GM12878 (cell line): Measurements from ENCODE around the gene TM4SF4.

ENCODE experiments used
- ATF2 ChIP-seq: IDR thresholded peaks from 2 replicates; pipeline ENCODE4 v1.6.1; 2012; ENCODE audit warnings: low read length, inconsistent platforms
- CREB1 ChIP-seq: IDR thresholded peaks from 2 replicates; pipeline ENCODE4 v1.6.1; 2012; ENCODE audit warnings: low read depth, mild to moderate bottlenecking, inconsistent platforms
- CTCF ChIP-seq, 3 experiments: IDR thresholded peaks in 2 of 3; conservative IDR thresholded peaks in 1 of 3; 2 replicates each; pipeline ENCODE4 v1.5.1; 2011; ENCODE audit warnings: low read depth in 3 of 3, low read length in 3 of 3, mild to moderate bottlenecking in 3 of 3, control low read depth in 2 of 3, moderate library complexity in 2 of 3, inconsistent platforms in 1 of 3, mixed read lengths in 1 of 3; ENCODE audit not compliant: control insufficient read depth in 2 of 3, insufficient read depth in 1 of 3; ENCODE audit errors: extremely low read depth in 1 of 3
- HSF1 ChIP-seq: fragments of 150-350 bp; IDR thresholded peaks from 2 replicates; pipeline ENCODE4 v1.6.1; 2014; ENCODE audit warnings: mild to moderate bottlenecking, low read depth, low read length
- IKZF1 ChIP-seq: fragments of 450-650 bp; conservative IDR thresholded peaks from 2 replicates; pipeline ENCODE4 v1.6.1; 2017; ENCODE audit warnings: antibody characterized with exemption, mild to moderate bottlenecking
- MAX ChIP-seq: IDR thresholded peaks from 2 replicates; pipeline ENCODE4 v1.6.1; 2012; ENCODE audit warnings: low read depth, low read length, improper control_type of control experiment
- POLR2A ChIP-seq: IDR thresholded peaks from 2 replicates; pipeline ENCODE4 v1.6.1; 2011; ENCODE audit warnings: low read depth, mild to moderate bottlenecking, low read length
- POLR2AphosphoS5 ChIP-seq: IDR thresholded peaks from 2 replicates; pipeline ENCODE4 v1.6.1; 2011; ENCODE audit warnings: mild to moderate bottlenecking, low read length, inconsistent platforms
- RAD51 ChIP-seq: fragments of 450-650 bp; IDR thresholded peaks from 2 replicates; pipeline ENCODE4 v1.6.1; 2016; ENCODE audit warnings: moderate library complexity, mild to moderate bottlenecking, inconsistent platforms
- RB1 ChIP-seq: fragments of 450-650 bp; formaldehyde crosslinking; IDR thresholded peaks from 2 replicates; pipeline ENCODE4 v1.6.1; 2017; ENCODE audit warnings: mild to moderate bottlenecking, borderline replicate concordance

- TF ChIP-seq POLR2A: no peak
- TF ChIP-seq CTCF (IDR thresholded peaks at IDR 0.05 in 2 of 3, conservative IDR thresholded peaks at IDR 0.05 in 1 of 3; ENCODE audit: control insufficient read depth in 2 of 3, extremely low read depth in 1 of 3, insufficient read depth in 1 of 3, low read depth in 3 of 3, low read length in 3 of 3): no peak
- TF ChIP-seq RAD51: no peak
- TF ChIP-seq ATF2: no peak
- TF ChIP-seq MAX: no peak
- no peak for TF ChIP-seq POLR2AphosphoS5
- no peak for TF ChIP-seq CREB1
- TF ChIP-seq RB1: no peak
- TF ChIP-seq IKZF1: no peak
- no peak for TF ChIP-seq HSF1
Observed at GRCh38 chr3:149548669-149549065, 74.2 kb downstream of the TM4SF4 start.
